HCT116 (cell line): Measurements from ENCODE around the gene DOHH. TPM values are rescaled to one million over a fixed set of nuclear protein-coding genes. Genes with fewer than 3 reads are reported as not detected.

ENCODE experiments used
- ATAC-seq: fragments of 200-7000 bp; cut with Tn5 transposase; 2 replicates; pipeline ENCODE4 v1.9.1; 2020; ENCODE audit warnings: mild to moderate bottlenecking, moderate library complexity
- BruUV-seq: library from RNA; stranded (reverse); fragments of 400-500 nt; replicated peaks from 2 replicates; lab custom pipeline; 2021; lab: Mats Ljungman, UMichigan
- CTCF ChIA-PET: fragments of 300-600 bp; sonication (Branson Sonifier 250); formaldehyde crosslinking; loops from one replicate; lab custom pipeline; 2021; ENCODE audit warnings: antibody characterized with exemption; lab: Charles Lee
- POLR2A ChIA-PET: fragments of 300-600, 350-600 bp; sonication (Branson Sonifier 250); formaldehyde crosslinking; loops from one replicate; lab custom pipeline; 2021; ENCODE audit warnings: antibody characterized with exemption; lab: Charles Lee
- RAD21 ChIA-PET, 2 experiments: fragments of 300-600 bp; sonication (Branson Sonifier 250); formaldehyde crosslinking; loops; one replicate each; lab custom pipeline; 2023; ENCODE audit warnings: low total read pairs in 2 of 2; ENCODE audit not compliant: uncharacterized antibody in 2 of 2, unreplicated experiment in 2 of 2, low non-redundant PET in 1 of 2; lab: Charles Lee
- DNase-seq: peaks from one replicate; pipeline ENCODE4 v3.0.0-alpha.2; 2010; ENCODE audit warnings: low read depth, low spot score
- H2AFZ ChIP-seq: fragments of 200-600 bp; shearing (Covaris generic), sonication (generic); 2 replicates; pipeline ENCODE4 v1.6.1; 2017; ENCODE audit warnings: low read depth, mixed run types, mixed read lengths, antibody characterized with exemption, low read length; ENCODE audit not compliant: poor library complexity, severe bottlenecking
- H3K27ac ChIP-seq: 2 replicates; pipeline ENCODE4 v1.5.1; 2012; ENCODE audit warnings: low read depth, low read length
- H3K27me3 ChIP-seq: fragments of 200-600 bp; sonication (generic); 2 replicates; pipeline ENCODE4 v1.6.1; 2016; ENCODE audit warnings: mixed run types, low read length, mixed read lengths; ENCODE audit not compliant: insufficient read depth
- H3K36me3 ChIP-seq, 2 experiments: fragments of 200-500 bp in 1 of 2; fragments of 200-600 bp in 1 of 2; sonication (Bioruptor generic) in 1 of 2; sonication (generic) in 1 of 2; 2 replicates each; pipeline versions ENCODE4 v1.5.1 to v1.6.1; 2014 to 2016; ENCODE audit warnings: low read length in 2 of 2, inconsistent platforms in 1 of 2, mixed read lengths in 1 of 2, mixed run types in 1 of 2; ENCODE audit not compliant: insufficient read depth in 2 of 2, control insufficient read depth in 1 of 2
- H3K4me1 ChIP-seq, 2 experiments: fragments of 200-600 bp in 1 of 2; sonication (generic) in 1 of 2; 2 replicates each; pipeline versions ENCODE4 v1.5.1 to v1.6.1; 2012 to 2017; ENCODE audit warnings: low read length in 2 of 2, inconsistent platforms in 1 of 2, mild to moderate bottlenecking in 1 of 2, mixed read lengths in 1 of 2, mixed run types in 1 of 2, moderate library complexity in 1 of 2; ENCODE audit not compliant: insufficient read depth in 2 of 2, control insufficient read depth in 1 of 2
- H3K4me2 ChIP-seq: fragments of 200-600 bp; sonication (generic); 2 replicates; pipeline ENCODE4 v1.6.1; 2017; ENCODE audit warnings: mixed run types, low read length, mixed read lengths
- H3K4me3 ChIP-seq, 2 experiments: fragments of 200-600 bp in 1 of 2; sonication (generic) in 1 of 2; replicated peaks in 1 of 2; 2 replicates each; pipeline ENCODE4 v1.5.1; 2011 to 2016; ENCODE audit warnings: low read length in 2 of 2, control low read depth in 1 of 2, low read depth in 1 of 2, mild to moderate bottlenecking in 1 of 2, mixed read lengths in 1 of 2, mixed run types in 1 of 2
- H3K79me2 ChIP-seq: fragments of 200-600 bp; sonication (generic); 2 replicates; pipeline ENCODE4 v1.6.1; 2017; ENCODE audit warnings: mild to moderate bottlenecking, mixed run types, low read length, moderate library complexity, mixed read lengths; ENCODE audit not compliant: insufficient read depth
- H3K9ac ChIP-seq: fragments of 200-600 bp; sonication (generic); 2 replicates; pipeline ENCODE4 v1.6.1; 2016; ENCODE audit warnings: low read length, mixed read lengths
- H3K9me2 ChIP-seq: fragments of 200-600 bp; sonication (generic), shearing (Covaris generic); 2 replicates; pipeline ENCODE4 v1.6.1; 2017; ENCODE audit warnings: mixed run types, mild to moderate bottlenecking, moderate library complexity; ENCODE audit not compliant: insufficient read depth
- H3K9me3 ChIP-seq, 2 experiments: fragments of 200-500 bp in 1 of 2; fragments of 200-600 bp in 1 of 2; sonication (Bioruptor generic) in 1 of 2; sonication (generic) in 1 of 2; 2 replicates each; pipeline ENCODE4 v1.6.1; 2014 to 2017; ENCODE audit warnings: low read length in 2 of 2, mixed read lengths in 2 of 2, inconsistent platforms in 1 of 2, low read depth in 1 of 2, mild to moderate bottlenecking in 1 of 2, mixed run types in 1 of 2, moderate library complexity in 1 of 2; ENCODE audit not compliant: control insufficient read depth in 1 of 2, insufficient read depth in 1 of 2
- H4K20me1 ChIP-seq: fragments of 200-600 bp; sonication (generic), shearing (Covaris generic); 2 replicates; pipeline ENCODE4 v1.6.1; 2017; ENCODE audit warnings: mixed run types, mild to moderate bottlenecking, moderate library complexity; ENCODE audit not compliant: insufficient read depth
- CBX3 ChIP-seq: IDR thresholded peaks from 2 replicates; pipeline ENCODE4 v1.6.1; 2012; ENCODE audit warnings: low read depth
- CEBPB ChIP-seq: IDR thresholded peaks from 2 replicates; pipeline ENCODE4 v1.6.1; 2012; ENCODE audit warnings: low read depth
- EGR1 ChIP-seq: IDR thresholded peaks from 2 replicates; pipeline ENCODE4 v1.6.1; 2012; ENCODE audit warnings: low read depth
- POLR2AphosphoS5 ChIP-seq: IDR thresholded peaks from 2 replicates; pipeline ENCODE4 v1.6.1; 2011; ENCODE audit warnings: mild to moderate bottlenecking, low read depth, low read length, moderate library complexity
- RAD21 ChIP-seq: IDR thresholded peaks from 2 replicates; pipeline ENCODE4 v1.6.1; 2012; ENCODE audit warnings: low read depth, mild to moderate bottlenecking
- SIN3A ChIP-seq: IDR thresholded peaks from 2 replicates; pipeline ENCODE4 v1.6.1; 2012; ENCODE audit warnings: low read depth
- SRF ChIP-seq: IDR thresholded peaks from 2 replicates; pipeline ENCODE4 v1.6.1; 2012; ENCODE audit warnings: low read depth
- TCF7L2 ChIP-seq: IDR thresholded peaks from 2 replicates; pipeline ENCODE4 v1.7.0; 2011; ENCODE audit warnings: borderline replicate concordance, inconsistent platforms; ENCODE audit not compliant: insufficient read depth, insufficient read length; ENCODE audit errors: extremely low read depth
- YY1 ChIP-seq: IDR thresholded peaks from 2 replicates; pipeline ENCODE4 v1.6.1; 2011; ENCODE audit warnings: low read length, low read depth, moderate library complexity, mild to moderate bottlenecking; ENCODE audit not compliant: insufficient replicate concordance; ENCODE audit errors: extremely low read depth
- ZFX ChIP-seq: fragments of 450-650 bp; IDR thresholded peaks from 2 replicates; pipeline ENCODE4 v1.6.1; 2017
- ZNF274 ChIP-seq: fragments of 200-500 bp; sonication (Bioruptor generic); IDR thresholded peaks from 2 replicates; pipeline ENCODE4 v1.6.1; 2014; ENCODE audit warnings: mild to moderate bottlenecking, low read depth, low read length, inconsistent platforms
- intact Hi-C: fragments of 100-400 bp; cut with micrococcal nuclease; formaldehyde crosslinking; loops from 2 replicates; pipeline ENCODE4 v1.10.0; 2022
- total RNA-seq: library from RNA; stranded (reverse); gene quantifications from one replicate; pipeline ENCODE4 v1.2.1, GENCODE V29; 2021; ENCODE audit not compliant: unreplicated experiment
- TF ChIP-seq, protein P1 (sequence below): IDR thresholded peaks from 2 replicates; pipeline ENCODE4 v1.6.1; 2011; ENCODE audit warnings: mild to moderate bottlenecking, low read length, moderate library complexity; ENCODE audit not compliant: insufficient replicate concordance; ENCODE audit errors: extremely low read depth
- TF ChIP-seq, protein P2 (sequence below), 3 experiments: fragments of 200-600 bp in 1 of 3; sonication (generic) in 1 of 3; IDR thresholded peaks in 2 of 3; conservative IDR thresholded peaks in 1 of 3; 2 replicates each; pipeline ENCODE4 v1.5.1; 2012 to 2017; ENCODE audit warnings: low read depth in 2 of 3, low read length in 2 of 3, antibody characterized with exemption in 1 of 3, borderline replicate concordance in 1 of 3, control low read depth in 1 of 3, mild to moderate bottlenecking in 1 of 3, mixed read lengths in 1 of 3, mixed run types in 1 of 3, moderate library complexity in 1 of 3; ENCODE audit not compliant: insufficient read depth in 1 of 3
- TF ChIP-seq, protein P3 (sequence below): IDR thresholded peaks from 2 replicates; pipeline ENCODE4 v1.6.1; 2012
- TF ChIP-seq, protein P4 (sequence below): IDR thresholded peaks from 2 replicates; pipeline ENCODE4 v1.6.1; 2012

Gene DOHH
- total RNA-seq, 1 experiment from 2014 or later = 20.9 TPM

DNA sequence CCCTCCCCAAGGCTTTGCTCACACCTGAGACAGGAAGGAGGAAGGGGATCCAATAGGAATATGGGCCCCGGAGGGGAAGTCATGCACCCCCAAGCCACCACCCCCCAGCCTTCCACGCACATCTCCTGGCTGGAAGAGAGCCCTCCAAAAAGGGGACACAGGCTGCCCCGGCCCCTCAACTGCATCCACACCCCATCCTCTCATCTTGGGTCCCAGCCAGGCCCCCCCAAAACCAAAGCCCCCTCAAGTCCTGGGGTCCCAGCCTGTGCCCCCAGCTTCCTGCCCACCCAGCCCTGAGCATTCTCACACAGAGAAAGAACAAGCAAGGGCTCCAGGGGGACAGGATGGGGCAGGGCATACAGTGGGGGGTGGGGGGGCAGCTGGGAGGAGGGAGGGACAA, 32.3 kb downstream of the DOHH start:
- Histone ChIP-seq H3K4me3 (no peak overlapping the region), H3K36me3 (no peaks in the 10 kb centered on the region), H2AFZ (no peak overlapping the region), H3K27me3 (no peaks in the 10 kb centered on the region), H3K9me3 (no peaks in the 10 kb centered on the region; a peak in 1 of 4 replicates), H3K9me2 (no peaks in the 10 kb centered on the region), H3K4me2 (no peak overlapping the region), H3K79me2 (no peaks in the 10 kb centered on the region), H3K4me1 (no peaks in the 10 kb centered on the region), H4K20me1 (no peaks in the 10 kb centered on the region), H3K9ac (no peak overlapping the region), H3K27ac (no peak overlapping the region)
- TF ChIP-seq POLR2AphosphoS5 = no peak
- TF ChIP-seq SIN3A = no peak
- TF ChIP-seq ZNF274 = no peak
- no peak for TF ChIP-seq ZFX
- no peak for TF ChIP-seq YY1
- TF ChIP-seq RAD21 = no peak
- no peak for TF ChIP-seq EGR1
- TF ChIP-seq, protein P1, sequence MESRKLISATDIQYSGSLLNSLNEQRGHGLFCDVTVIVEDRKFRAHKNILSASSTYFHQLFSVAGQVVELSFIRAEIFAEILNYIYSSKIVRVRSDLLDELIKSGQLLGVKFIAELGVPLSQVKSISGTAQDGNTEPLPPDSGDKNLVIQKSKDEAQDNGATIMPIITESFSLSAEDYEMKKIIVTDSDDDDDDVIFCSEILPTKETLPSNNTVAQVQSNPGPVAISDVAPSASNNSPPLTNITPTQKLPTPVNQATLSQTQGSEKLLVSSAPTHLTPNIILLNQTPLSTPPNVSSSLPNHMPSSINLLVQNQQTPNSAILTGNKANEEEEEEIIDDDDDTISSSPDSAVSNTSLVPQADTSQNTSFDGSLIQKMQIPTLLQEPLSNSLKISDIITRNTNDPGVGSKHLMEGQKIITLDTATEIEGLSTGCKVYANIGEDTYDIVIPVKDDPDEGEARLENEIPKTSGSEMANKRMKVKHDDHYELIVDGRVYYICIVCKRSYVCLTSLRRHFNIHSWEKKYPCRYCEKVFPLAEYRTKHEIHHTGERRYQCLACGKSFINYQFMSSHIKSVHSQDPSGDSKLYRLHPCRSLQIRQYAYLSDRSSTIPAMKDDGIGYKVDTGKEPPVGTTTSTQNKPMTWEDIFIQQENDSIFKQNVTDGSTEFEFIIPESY = no peak
- TF ChIP-seq, protein P2, sequence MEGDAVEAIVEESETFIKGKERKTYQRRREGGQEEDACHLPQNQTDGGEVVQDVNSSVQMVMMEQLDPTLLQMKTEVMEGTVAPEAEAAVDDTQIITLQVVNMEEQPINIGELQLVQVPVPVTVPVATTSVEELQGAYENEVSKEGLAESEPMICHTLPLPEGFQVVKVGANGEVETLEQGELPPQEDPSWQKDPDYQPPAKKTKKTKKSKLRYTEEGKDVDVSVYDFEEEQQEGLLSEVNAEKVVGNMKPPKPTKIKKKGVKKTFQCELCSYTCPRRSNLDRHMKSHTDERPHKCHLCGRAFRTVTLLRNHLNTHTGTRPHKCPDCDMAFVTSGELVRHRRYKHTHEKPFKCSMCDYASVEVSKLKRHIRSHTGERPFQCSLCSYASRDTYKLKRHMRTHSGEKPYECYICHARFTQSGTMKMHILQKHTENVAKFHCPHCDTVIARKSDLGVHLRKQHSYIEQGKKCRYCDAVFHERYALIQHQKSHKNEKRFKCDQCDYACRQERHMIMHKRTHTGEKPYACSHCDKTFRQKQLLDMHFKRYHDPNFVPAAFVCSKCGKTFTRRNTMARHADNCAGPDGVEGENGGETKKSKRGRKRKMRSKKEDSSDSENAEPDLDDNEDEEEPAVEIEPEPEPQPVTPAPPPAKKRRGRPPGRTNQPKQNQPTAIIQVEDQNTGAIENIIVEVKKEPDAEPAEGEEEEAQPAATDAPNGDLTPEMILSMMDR (IDR thresholded peaks at IDR 0.05 in 2 of 3, conservative IDR thresholded peaks at IDR 0.05 in 1 of 3; ENCODE audit: borderline replicate concordance in 1 of 3, insufficient read depth in 1 of 3, low read depth in 2 of 3, low read length in 2 of 3) = no peak
- no peak for TF ChIP-seq TCF7L2
- TF ChIP-seq, protein P3, sequence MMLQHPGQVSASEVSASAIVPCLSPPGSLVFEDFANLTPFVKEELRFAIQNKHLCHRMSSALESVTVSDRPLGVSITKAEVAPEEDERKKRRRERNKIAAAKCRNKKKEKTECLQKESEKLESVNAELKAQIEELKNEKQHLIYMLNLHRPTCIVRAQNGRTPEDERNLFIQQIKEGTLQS = no peak
- no peak for TF ChIP-seq CEBPB
- TF ChIP-seq, protein P4, sequence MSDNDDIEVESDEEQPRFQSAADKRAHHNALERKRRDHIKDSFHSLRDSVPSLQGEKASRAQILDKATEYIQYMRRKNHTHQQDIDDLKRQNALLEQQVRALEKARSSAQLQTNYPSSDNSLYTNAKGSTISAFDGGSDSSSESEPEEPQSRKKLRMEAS = no peak
- TF ChIP-seq CBX3 = no peak
- no peak for TF ChIP-seq SRF
- ChIA-PET RAD21 (no interaction called here), POLR2A (no interaction called here), CTCF (interaction anchor here (1.3 kb wide), 1 partner anchor 17 kb away, joined by 3 read pairs; no protein-coding TSS in a partner anchor)
- DNase-seq (no peak), ATAC-seq (no peak)
- intact Hi-C loops = no loop called here
- no TSS peak for BruUV-seq
